HK-2 (cell line): ENCODE data around the gene NANOG.
"Not testable (repeated sequence)": the region's sequence is repeated elsewhere in the genome, so short reads cannot be mapped to it uniquely, and the experiment has no call there.

ENCODE experiments used
- DNase-seq: peaks from one replicate; pipeline ENCODE4 v3.0.0-alpha.2; 2018; ENCODE audit not compliant: unreplicated experiment

NANOG gene

DNA sequence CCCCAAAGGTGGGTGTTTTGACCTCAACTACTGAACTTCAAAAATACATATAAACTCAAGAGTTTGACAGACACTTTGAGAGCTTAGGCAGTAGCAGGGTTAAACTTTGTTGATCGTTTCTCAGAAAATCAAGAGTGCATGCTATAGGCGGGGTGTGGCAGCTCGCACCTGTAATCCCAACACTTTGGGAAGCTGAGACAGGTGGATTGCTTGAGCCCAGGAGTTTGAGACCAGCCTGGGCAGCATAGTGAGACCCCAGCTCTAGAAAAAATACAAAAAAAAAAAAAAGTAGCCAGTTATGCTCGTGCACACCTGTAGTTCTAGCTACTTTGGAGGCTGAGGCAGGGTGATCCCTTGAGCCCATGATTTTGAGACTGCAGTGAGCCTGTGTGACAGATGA lies 12.3 kb downstream of the NANOG start:
- DNase-seq = no peak

GRCh38 chr12:7806319-7806718 lies 17.1 kb downstream of the NANOG start:
- DNase-seq = not testable (repeated sequence)

DNA sequence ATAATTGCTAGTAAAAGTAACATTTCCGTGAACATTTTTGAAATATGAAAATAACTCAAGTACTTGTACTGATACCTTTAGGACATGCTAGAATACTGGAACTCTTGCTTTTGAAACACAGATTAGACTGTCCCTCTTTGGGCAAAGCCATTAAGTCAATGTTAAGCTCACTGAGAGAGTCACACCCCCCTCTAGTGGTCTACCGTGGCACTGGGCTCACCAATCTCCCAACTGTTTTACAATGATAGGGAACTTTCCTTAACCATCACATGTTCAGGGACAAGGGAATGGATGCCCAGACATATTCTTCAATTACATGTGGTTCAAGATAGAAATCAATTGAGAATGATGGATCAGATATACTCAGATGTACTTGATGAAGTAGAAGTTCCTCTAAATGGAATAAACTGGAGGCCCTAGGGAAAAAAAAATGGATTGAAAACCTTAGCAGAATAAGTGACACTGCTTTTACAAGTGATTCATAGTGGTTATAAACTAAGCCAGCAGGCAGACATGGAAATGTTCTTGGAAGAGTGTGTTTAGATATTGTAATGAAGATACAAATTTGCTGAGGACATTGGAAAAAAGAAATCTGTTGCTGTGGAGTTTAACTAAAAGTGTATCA lies 17.8 kb downstream of the NANOG start:
- DNase-seq = peak; percentile 51

DNA sequence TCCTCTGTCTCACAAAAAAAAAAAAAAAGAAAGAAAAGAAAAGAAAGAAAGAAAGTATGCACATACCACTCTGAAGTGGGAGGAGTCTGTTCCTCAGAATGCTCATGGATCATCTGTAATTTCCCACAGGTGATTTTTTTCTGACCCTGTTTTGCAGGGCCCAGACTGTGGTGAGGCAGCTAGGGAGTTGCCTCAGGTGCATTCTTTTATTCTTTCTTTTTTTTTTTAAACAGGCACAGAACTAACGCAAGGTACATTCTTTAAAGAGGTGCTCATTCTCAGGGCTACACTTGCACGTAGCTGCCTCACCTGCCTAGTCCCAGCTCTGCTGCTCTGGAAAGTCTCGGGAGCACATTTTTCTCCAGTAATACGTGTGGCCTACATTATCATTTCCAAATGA lies 36.6 kb downstream of the NANOG start:
- not testable (repeated sequence) for DNase-seq

GRCh38 chr12:7829737-7830136 lies 40.5 kb downstream of the NANOG start:
- not testable (repeated sequence) for DNase-seq

DNA sequence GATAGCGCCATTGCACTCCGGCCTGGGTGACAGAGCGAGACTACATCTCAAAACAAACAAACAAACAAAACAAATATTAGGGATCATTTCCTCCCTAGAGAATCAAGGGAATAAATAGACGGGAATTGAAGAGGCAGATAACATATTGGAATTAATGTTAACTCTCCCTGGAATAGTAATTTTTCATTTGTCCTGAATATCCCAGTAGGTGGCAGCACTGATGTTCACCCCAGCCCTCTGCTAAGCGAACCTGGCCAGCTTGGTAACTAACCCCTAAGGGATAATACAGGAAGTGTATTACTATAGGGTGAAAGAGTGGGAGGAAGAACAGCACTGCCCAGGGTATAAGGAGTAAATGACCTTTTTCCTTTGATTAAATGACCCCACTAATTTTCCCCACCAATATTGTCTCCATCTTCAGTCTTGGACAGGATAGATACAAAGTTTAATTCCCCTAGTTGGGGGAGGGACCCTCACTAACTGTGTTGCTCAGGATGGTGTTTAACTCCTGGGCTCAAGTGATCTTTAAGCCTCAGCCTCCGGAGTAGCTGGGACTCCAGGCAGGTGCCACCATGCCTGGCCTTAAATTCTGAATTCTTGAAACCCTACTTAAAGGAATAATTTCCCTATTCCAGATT lies 43.0 kb downstream of the NANOG start:
- DNase-seq = peak; percentile 31

DNA sequence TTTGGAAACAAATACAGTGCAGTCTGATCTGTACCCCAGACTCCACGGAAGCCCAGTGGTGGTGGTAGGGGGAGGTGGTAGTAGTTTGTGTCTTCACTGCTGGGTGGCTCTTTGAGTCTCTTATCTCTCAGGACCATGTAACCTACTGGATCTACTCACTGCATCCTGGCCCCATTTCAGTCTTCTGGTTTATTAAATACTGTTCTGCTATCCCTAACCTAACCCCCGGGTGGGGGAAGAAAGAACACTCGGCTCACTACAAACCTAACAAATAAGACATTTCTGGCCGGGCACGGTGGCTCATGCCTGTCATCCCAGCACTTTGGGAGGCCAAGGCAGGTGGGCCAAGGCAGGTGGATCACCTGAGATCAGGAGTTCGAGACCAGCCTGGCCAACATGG lies 44.0 kb downstream of the NANOG start:
- DNase-seq = not testable (repeated sequence)

- DNase-seq = no peak
Observed at GRCh38 chr12:7833831-7834230, 44.6 kb downstream of the NANOG start.

DNA sequence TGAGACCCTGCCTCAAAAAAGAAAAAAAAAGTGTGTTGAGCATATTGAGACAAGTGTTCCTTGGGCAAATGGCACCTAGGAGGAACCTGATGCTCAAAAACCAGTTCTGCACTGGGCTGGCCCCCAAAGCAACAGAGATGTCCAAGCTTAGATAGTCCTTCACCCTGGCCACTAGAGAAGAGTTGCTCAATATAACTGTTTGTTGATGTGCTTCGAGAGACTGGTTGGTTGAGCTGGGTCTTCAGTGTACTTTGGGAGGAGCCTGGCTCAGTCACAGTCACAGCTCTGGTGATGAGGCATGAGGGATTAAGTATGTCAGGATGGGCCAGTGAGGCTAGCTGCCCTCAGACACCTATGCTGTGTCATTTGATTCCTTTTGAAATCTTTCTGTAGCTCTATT lies 45.5 kb downstream of the NANOG start:
- DNase-seq = no peak

GRCh38 chr12:7835116-7835515 lies 45.9 kb downstream of the NANOG start:
- no peak for DNase-seq

- no peak for DNase-seq
Observed at GRCh38 chr12:7835766-7836165, 46.6 kb downstream of the NANOG start.

- no peak for DNase-seq
Observed at GRCh38 chr12:7837366-7837765, 48.2 kb downstream of the NANOG start.

DNA sequence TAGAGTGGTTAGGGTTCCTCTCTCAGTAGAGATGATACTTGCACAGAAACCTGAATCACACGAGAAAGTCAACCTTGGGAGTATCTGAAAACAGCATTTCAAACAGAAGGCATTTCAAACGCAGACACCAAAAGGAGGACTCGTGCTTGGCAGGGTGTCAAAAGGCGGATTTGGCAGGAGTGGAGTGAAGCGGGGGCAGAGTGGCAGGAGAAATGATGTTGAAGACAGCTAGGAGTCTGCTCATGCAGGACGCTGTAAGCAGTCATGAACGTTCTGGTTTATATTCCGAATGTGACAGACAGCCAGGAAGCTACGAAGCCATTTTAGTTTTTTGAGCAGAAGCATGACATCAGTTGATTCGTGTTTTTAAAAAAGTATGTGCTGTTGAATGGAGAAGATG lies 50.0 kb downstream of the NANOG start:
- DNase-seq = not testable (repeated sequence)

- not testable (repeated sequence) for DNase-seq
Observed at GRCh38 chr12:7839848-7840247, 50.6 kb downstream of the NANOG start.

DNA sequence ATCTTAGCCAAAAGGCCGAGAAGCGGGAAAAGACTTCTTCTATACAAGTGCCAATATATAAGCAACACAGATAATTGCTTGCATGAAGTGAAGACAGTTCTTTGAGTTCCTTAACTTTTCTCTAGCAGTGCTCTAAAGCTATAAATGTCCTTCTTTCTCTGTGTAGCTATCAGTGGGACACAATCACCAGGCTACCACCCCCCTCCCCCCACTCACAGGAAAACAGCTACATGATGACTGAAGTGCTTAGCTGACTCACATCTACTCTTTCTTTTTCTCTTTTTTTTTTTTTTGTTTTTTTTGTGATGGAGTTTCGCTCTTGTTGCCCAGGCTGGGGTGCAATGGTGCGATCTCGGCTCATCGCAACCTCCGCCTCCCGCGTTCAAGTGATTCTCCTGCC lies 53.2 kb downstream of the NANOG start:
- DNase-seq = not testable (repeated sequence)

DNA sequence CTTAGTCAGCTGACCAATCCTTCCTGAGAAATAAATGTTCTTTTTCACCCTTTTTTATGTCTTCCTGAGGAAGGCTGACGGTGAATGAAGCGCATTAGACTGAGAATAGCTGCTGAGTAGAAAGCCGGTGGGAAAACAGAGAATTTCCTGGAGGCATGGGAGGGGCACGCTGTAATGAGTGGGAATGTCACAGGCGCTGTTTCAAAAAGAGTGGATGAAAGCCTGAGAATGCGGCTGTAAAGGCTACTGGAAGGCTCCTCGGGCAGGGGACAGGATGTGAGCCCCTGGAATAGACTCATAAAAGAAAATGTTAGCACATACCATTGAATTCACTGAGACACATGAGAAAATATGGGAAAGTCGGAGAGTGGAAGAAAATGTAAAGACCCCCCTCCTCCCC lies 53.9 kb downstream of the NANOG start:
- DNase-seq = not testable (repeated sequence)

- not testable (repeated sequence) for DNase-seq
Observed at GRCh38 chr12:7843583-7843982, 54.4 kb downstream of the NANOG start.

GRCh38 chr12:7844116-7844515 lies 54.9 kb downstream of the NANOG start:
- no peak for DNase-seq

- not testable (repeated sequence) for DNase-seq
Observed at GRCh38 chr12:7847226-7848097, 58.3 kb downstream of the NANOG start.

DNA sequence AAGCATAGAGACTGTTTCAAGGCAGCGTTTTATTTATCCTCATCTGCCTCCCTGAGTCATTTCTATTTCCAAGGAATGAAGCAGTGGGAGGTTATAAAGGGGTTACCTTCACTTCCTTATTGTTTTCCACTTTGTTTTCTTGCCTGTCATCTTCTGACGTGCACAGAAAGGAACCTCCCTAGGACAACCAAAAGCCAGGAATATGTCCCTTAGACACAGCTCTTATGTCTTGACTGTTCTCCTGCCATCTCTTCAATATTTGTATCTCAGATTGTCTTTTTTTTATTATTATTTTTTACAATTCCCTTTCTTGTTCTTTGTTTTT lies 58.9 kb downstream of the NANOG start:
- DNase-seq = not testable (repeated sequence)
